Erythroblast (primary cell): ENCODE data around the gene EFCC1.

Experiments used
- DNase-seq, 2 experiments: peaks; one replicate each; lab custom pipeline; 2025; lab: John Stamatoyannopoulos, UW
- GATA1 ChIP-seq: IDR thresholded peaks from 2 replicates; pipeline ENCODE4 v1.6.1; 2011; ENCODE audit warnings: low read depth, mild to moderate bottlenecking, control low read depth, low read length, moderate library complexity
- POLR2A ChIP-seq: IDR thresholded peaks from 2 replicates; pipeline ENCODE4 v1.6.1; 2011; ENCODE audit warnings: mild to moderate bottlenecking, low read length

EFCC1 gene

DNA sequence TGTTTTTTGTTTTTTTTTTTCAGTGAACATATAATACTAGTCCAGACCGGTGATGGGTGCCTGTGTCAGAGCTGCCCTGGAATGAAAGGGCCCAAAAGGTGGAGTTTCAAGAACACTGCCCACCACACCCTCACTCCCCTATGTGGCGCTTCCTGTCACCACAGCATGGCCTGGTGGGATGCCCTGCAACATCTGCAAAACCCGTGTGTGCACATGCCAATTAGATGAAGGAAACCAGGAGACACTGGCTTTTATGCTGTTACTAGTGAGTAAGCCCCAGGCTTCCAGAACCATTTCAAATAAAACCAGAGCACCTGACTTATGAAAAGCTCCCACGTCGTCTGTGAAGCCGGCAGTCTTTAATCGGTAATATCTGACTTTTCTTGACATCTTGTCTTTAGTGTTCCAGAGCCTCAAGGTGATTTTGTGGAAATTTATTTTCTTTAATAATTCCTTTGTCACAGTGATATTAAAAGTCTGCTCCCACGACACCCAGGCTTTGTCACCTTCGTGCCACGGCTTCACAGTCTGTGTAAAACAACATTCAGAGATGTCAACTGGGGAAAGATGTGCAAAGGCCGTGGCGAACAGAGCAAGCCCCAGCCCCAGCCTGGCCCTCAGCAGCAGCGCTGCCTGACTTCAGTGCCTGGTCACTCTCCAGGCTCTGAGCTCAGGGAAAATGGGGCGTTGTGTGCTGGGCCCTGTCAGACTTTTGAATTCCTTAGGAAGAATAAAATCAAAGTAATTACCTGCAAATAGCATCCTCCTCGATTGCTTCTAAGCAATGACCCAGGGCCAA, 13.6 kb upstream of the EFCC1 start:
- TF ChIP-seq POLR2A (no peak), GATA1 (no peak)
- DNase-seq = no peak

DNA sequence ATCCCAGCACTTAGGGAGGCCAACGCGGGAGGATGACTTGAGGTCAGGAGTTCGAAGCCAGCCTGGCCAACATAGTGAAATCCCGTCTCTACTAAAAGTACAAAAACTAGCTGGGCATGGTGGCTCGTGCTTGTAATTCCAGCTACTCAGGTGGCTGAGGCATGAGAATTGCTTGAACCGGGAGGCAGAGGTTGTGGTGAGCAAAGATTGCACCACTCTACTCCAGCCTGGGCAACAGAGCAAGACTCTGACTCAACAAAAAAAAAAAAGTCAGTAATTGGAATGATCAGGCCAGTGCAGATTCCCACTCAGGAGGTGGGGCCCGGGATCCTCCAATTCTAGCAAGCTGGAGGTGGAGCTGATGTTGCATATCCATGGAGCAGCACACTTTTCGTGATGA, 12.8 kb upstream of the EFCC1 start:
- TF ChIP-seq GATA1 (no peak), POLR2A (no peak)
- DNase-seq = no peak

DNA sequence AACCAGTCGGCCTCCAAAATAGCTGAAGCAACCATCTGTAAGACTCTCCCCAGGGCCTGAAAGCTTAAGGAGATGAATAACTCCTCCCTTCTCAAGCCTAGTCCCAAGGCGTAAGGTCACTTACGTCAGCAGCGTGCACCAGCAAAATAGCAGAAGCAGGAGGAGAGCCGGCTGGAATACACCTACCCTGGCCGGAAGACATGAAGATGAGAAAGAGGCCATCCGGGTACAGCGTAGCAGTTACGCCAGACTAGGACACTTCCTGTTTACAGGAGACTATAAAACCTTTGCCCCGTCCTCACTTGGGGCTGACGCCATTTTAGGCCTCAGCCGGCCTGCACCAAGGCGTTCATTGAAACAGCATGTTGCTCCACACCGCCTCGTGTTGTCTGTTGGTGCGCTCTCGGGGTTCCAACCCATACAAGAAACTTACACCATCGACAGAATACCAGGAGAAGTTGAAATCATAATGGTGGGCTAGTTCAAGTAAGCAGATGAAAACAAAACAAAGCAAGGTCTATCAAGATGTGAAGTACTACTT, 9.7 kb upstream of the EFCC1 start:
- no peak for TF ChIP-seq GATA1
- no peak for TF ChIP-seq POLR2A

DNA sequence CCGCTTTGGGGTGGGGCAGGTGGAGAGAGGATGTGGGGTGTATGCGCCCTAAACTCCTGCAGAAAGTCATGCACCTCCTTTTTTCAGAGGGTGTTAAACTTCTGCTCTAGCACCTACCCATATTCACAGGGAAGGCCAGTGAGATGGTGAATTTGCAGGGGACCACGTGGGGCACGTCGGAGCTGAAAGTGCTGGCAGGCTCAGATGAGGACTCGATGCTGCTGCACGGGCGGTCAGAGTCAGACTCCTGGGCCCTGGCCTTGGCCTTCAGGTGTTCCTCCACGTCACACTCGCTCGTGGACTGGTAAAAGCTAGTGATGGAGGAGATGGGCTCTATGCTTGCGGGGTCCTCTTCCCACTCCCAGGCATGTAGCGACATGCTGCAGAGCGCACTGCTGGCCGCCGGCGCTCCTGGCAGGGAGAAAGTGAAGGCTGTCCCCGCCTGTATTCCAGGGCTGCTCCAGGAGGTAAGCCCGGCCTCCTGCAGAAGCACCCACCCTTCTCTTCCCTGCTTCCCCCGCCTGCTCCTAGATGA, 8.1 kb upstream of the EFCC1 start:
- DNase-seq = no peak
- no peak for TF ChIP-seq POLR2A
- no peak for TF ChIP-seq GATA1

More for the DNA sequence above, 9.7 kb upstream of the EFCC1 start:
- no peak for DNase-seq

DNA sequence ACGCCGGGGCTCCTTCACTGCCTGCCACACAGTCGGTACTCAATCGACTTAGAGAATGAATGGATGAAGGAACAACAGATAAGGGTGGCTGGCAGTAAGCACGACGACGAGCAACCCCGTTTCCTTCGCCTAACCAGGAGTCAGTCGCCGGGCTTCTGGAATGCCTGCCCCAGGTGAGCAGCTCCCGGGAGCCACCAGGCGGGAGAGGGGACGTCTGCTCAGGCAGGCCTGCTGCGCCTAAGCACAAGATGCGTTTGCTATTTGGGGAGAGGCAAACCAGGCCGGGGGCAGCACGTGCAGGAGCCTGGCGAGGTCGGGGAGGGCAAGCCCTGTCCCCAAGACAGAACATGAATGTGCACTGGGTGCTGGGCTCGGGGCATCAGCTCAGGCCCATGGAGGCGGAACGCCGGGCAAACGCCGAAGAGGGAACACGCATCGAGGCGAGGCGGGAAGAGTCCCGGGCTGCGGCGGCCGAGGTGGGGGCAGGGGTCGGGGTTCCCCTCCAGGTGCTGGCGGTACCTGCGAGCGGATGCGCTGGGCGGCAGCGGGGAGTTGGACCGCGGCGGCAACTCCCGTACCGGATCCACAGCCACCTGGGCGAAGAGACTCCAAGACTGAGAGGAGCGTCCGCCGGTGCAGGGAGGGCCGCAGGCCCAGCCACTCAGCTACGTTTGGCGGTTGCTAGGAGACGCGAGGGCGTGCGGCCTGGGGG, 7.5 kb upstream of the EFCC1 start, which contains the start of gene CFAP92:
TSS of gene CFAP92 (minus strand) at position 616 of the 712 bp plus-strand sequence. CDS start 772 bp downstream, outside the sequence.
- TF ChIP-seq POLR2A (no peak), GATA1 (no peak)
- DNase-seq = peak; percentile 86 to 91

DNA sequence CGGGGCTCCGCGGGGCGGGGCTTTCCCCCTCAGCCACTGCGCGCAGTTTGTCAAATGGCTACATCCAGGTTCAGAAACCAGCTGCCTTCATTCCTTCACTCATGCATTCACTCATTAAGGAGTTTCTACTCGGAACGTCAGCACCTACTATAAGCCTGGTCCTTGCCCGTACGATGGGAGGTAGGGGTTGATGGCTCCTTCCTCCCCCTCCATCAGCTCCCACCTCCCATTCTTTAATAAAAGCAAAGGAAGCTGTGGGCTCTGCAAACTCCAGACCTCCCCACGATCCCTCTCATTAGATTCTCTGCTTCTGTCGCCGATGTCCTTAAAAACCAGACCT, 7.0 kb upstream of the EFCC1 start:
- no peak for DNase-seq
- TF ChIP-seq POLR2A = no peak
- no peak for TF ChIP-seq GATA1

DNA sequence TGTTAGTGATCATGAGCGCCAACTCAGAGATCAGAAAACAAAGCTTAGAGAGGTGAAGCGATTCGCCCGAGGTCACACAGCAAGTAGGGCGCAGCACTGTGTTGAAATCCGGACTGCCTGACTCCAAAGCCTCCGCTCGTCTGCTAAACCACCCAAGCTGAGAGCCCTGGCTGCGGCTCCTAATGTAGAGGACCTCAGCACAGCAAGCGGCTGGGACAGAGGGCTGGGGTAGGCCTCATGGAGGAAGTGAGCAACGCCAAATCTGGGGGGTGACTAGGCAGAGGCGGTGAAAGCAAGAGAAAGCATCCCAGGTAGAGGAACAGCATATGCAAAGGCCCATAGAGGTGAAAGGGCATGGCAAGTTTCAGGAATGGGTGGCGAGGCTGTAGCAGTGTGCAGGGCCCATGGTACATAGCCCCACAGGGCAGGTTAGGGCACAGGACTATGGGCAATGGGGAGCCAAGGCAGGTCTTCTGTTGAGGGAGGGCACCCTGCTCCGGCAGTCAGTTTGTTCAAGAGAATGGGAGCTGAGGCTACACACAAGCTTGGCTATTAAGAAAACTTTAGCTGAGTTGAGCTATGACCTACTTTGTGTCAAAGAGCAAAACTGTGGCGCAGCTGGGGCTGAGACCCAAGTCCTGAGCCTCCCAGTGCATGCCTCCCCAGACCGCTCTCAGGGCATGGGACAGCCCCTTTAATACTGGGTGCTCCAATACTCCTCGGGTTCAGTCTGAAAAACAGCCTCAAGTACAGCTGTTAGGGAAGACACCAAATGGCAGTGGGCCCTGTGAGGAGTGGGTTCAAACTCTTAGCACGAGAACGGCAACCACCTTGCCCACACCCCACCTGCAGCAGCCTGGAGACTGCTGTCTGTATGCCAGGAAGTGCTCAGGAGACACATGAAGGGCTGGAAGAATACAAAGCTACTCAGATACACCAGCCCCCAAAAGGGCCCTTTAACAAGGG, 6.2 kb upstream of the EFCC1 start:
- no peak for DNase-seq
- no peak for TF ChIP-seq GATA1
- no peak for TF ChIP-seq POLR2A

DNA sequence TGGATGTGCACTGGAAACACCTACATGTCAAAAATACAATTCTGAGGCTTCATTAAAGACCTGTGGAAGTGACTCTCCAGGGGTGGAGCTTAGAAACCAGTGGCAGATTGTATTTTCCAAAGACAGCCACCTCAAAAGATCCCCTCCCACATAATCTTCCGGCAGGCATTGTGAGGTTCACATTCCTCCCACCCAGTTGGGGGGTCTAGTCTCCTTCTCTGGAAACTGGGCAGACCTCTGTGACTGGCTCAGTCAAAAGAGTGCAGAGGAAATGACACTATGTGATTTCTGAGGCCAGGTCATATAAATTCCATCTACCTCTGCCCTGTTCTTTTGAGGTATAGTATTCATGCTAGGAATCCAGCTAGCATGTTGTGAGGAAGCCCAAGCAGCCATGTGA, 5.4 kb upstream of the EFCC1 start:
- DNase-seq = no peak
- TF ChIP-seq GATA1 (no peak), POLR2A (no peak)

DNA sequence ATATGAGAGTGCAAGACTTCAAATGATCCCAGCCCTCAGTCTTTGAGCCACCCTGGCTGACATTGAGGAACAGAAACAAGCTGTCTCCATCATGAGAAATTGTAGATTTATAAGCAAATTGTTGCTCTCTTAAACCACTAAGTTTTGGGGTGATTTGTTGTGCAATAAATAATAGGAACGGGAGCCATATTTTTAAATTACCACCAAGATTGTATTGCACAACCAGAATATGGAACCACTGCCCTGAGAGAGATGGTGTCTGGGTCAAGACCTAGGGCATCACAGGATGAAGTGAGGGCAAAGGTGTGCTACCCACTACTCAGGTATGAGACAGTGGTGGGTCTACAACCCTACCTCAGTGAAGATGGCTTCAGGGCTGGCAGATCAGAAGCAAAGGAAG, 4.9 kb upstream of the EFCC1 start:
- DNase-seq = no peak
- TF ChIP-seq POLR2A (no peak), GATA1 (no peak)

DNA sequence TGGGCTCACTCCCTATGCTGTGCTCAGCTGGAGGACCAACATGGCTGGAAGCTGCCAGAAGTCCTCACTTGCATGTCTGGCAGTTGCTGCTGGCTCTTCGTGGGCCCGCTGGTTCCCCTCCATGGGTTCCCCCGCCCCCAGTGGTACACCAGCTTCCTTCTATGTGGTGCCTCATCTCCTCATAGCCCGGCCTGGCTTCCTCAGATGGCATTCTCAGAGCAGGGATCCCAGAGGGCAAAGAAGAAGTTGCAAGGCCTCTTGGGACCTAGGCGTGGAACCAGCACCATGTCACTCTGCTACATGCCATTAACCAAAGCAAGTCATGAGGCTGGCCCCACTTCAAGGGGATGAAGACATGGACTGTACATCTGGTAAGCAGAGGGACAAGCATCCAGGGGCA, 4.4 kb upstream of the EFCC1 start:
- no peak for DNase-seq

DNA sequence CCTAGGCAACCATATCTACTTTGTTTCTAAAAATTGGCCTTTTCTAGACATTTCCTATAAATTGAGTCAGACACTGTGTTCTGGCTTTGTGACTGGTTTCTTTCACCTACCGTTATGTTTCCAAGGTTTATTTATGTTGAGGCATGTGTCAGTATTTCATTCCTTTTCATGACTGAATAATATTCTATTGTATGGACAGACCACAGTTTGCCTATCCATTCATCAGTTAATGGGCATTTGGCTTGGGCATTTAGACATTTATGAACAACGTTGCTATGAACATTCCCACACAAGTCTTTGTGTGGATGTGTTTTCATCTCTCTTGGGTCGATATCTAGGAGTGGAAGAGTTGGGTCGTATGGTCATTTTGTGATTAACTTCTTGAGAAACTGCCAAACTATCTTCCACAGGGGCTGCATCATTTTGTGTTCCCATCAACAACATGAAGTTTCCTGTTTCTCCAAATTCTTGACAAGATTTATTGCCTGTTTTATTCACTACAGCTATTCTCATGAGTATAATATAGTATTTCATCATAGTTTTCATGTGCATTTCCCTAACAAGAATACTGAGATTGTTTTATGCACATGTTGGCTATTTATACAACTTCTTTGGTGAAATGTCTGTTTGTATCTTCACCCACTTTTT, 3.5 kb upstream of the EFCC1 start:
- DNase-seq = no peak
- TF ChIP-seq GATA1 (no peak), POLR2A (no peak)

More for the DNA sequence above, 4.4 kb upstream of the EFCC1 start:
- no peak for TF ChIP-seq POLR2A
- TF ChIP-seq GATA1 = no peak

DNA sequence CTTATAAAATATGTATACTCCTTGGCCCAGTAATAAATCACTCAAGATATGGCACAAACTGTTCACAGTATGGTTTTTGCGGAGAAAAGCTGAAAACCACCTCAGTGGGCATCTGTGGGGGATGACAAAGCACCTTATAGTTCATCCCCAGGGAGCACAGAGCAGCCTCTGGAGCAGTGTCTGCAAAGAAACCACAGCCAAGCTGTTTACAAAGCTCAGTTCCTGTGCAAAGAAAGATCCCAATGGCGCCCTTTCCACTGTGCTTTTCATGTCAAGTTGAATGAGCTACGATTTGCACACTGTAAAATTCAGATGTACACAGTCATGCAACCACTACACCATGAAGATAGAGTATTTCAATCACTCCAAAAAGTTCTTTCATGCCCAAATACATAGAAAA, 2.5 kb upstream of the EFCC1 start:
- TF ChIP-seq POLR2A (no peak), GATA1 (no peak)
- DNase-seq = no peak
